Glutamatergic neuron (in vitro differentiated cells): Measurements from ENCODE around the gene NECAP2. TPM values are rescaled to one million over a fixed set of nuclear protein-coding genes. Genes with fewer than 3 reads are reported as not detected.

ENCODE experiments used
- DNase-seq: peaks from one replicate; pipeline ENCODE4 v3.0.0; 2022
- H3K27ac Mint-ChIP-seq: one replicate; pipeline ENCODE4 v1.8.0; 2020; ENCODE audit warnings: mild to moderate bottlenecking, mixed read lengths, inconsistent platforms; ENCODE audit not compliant: unreplicated experiment
- H3K27me3 Mint-ChIP-seq: one replicate; pipeline ENCODE4 v1.8.0; 2020; ENCODE audit warnings: mild to moderate bottlenecking, moderate library complexity, mixed read lengths, inconsistent platforms; ENCODE audit not compliant: unreplicated experiment
- H3K36me3 Mint-ChIP-seq: one replicate; pipeline ENCODE4 v1.8.0; 2020; ENCODE audit warnings: mild to moderate bottlenecking, mixed read lengths, inconsistent platforms; ENCODE audit not compliant: unreplicated experiment
- H3K4me1 Mint-ChIP-seq: one replicate; pipeline ENCODE4 v1.8.0; 2020; ENCODE audit warnings: mild to moderate bottlenecking, low read depth, mixed read lengths, inconsistent platforms; ENCODE audit not compliant: unreplicated experiment
- H3K4me3 Mint-ChIP-seq: one replicate; pipeline ENCODE4 v1.8.0; 2020; ENCODE audit warnings: mild to moderate bottlenecking, mixed read lengths, inconsistent platforms; ENCODE audit not compliant: unreplicated experiment
- H3K9me3 Mint-ChIP-seq: one replicate; pipeline ENCODE4 v1.8.0; 2020; ENCODE audit warnings: mild to moderate bottlenecking, moderate library complexity, mixed read lengths, inconsistent platforms; ENCODE audit not compliant: unreplicated experiment
- CTCF ChIP-seq: fragments of 200-600 bp; sonication (generic); IDR thresholded peaks from one replicate; pipeline ENCODE4 v1.5.0; 2021; ENCODE audit not compliant: partially characterized antibody, unreplicated experiment
- long read RNA-seq: library from polyadenylated mRNA; unstranded; transcript quantifications from one replicate; pipeline ENCODE4 v2.0.0, GENCODE V29; 2020; ENCODE audit not compliant: unreplicated experiment
- total RNA-seq: library from RNA; stranded (reverse); fragmentation: NEBNext Ultra II Directional; extraction: Animal tissue kit (Norgen Biotek cat#: 25700); gene quantifications from one replicate; pipeline ENCODE4 v1.2.1, GENCODE V29; 2021; ENCODE audit not compliant: unreplicated experiment

NECAP2 gene
- total RNA-seq = 37.8 TPM
- long read RNA-seq, transcript NECAP2-201 (8 exons, 2,070 nt) = major isoform, 10 of 21 reads
- long read RNA-seq, partial matches to known transcripts = 1 of 21 reads
- long read RNA-seq, other reads (novel, unspliced or antisense) = 6 of 21 reads

- Mint-ChIP-seq H3K4me3 (peak within 1 kb of the TSS; percentile 96), H3K36me3 (no peaks in the 10 kb centered on the region), H3K4me1 (peaks cover 12% of the 10 kb centered on the region), H3K27me3 (peaks cover 2% of the 10 kb centered on the region), H3K9me3 (peaks cover 3% of the 10 kb centered on the region), H3K27ac (peak within 1 kb of the TSS; percentile 85)
- peak; percentile 99 for DNase-seq
- TF ChIP-seq CTCF = peak; percentile 86
These were observed at the start of gene NECAP2 for GRCh38 chr1:16440470-16441281. NECAP2 (plus strand) TSS chr1:16440724; CDS start chr1:16440762, 38 bp downstream.

- H3K27me3 Mint-ChIP-seq = no peaks in the 10 kb centered on the region
These were observed 49.1 kb upstream of the NECAP2 start for GRCh38 chr1:16391411-16391810.

GRCh38 chr1:16392740-16393569 is 47.6 kb upstream of the NECAP2 start:
- Mint-ChIP-seq H3K4me3 (no peak overlapping the region), H3K27ac (no peak overlapping the region), H3K9me3 (peaks cover 1% of the 10 kb centered on the region), H3K36me3 (no peaks in the 10 kb centered on the region), H3K4me1 (peaks cover 27% of the 10 kb centered on the region), H3K27me3 (no peaks in the 10 kb centered on the region)
- TF ChIP-seq CTCF = no peak
- DNase-seq = no peak

More at GRCh38 chr1:16391411-16391810, 49.1 kb upstream of the NECAP2 start:
- DNase-seq = no peak
- no peak for TF ChIP-seq CTCF
- Mint-ChIP-seq H3K4me1 (peaks cover 24% of the 10 kb centered on the region), H3K36me3 (no peaks in the 10 kb centered on the region), H3K27ac (no peak overlapping the region), H3K4me3 (no peak overlapping the region), H3K9me3 (peaks cover 1% of the 10 kb centered on the region)

- no peak overlapping the region for H3K27ac Mint-ChIP-seq
- peaks cover 7% of the 10 kb centered on the region for H3K9me3 Mint-ChIP-seq
- no peak for DNase-seq
These were observed 46.7 kb upstream of the NECAP2 start for GRCh38 chr1:16393570-16394521.

More at GRCh38 chr1:16393570-16394521, 46.7 kb upstream of the NECAP2 start:
- Mint-ChIP-seq H3K27me3 (peaks cover 5% of the 10 kb centered on the region), H3K4me1 (peaks cover 33% of the 10 kb centered on the region), H3K36me3 (no peaks in the 10 kb centered on the region), H3K4me3 (no peak overlapping the region)
- no peak for TF ChIP-seq CTCF
